GM08714 (cell line): ENCODE measurements around the gene CCDC24.

Experiments used
- H3K4me3 ChIP-seq: fragments of 200-500 bp; sonication (Bioruptor generic); 2 replicates; pipeline ENCODE4 v1.5.1; 2014; ENCODE audit warnings: mild to moderate bottlenecking, low read length, inconsistent platforms
- ZNF274 ChIP-seq: IDR thresholded peaks from 2 replicates; pipeline ENCODE4 v1.6.1; 2012; ENCODE audit warnings: mild to moderate bottlenecking, low read depth, low read length

CCDC24 gene

GRCh38 chr1:43971336-43971980, 19.9 kb upstream of the CCDC24 start:
- no peak overlapping the region for H3K4me3 ChIP-seq
- TF ChIP-seq ZNF274, result no peak

DNA sequence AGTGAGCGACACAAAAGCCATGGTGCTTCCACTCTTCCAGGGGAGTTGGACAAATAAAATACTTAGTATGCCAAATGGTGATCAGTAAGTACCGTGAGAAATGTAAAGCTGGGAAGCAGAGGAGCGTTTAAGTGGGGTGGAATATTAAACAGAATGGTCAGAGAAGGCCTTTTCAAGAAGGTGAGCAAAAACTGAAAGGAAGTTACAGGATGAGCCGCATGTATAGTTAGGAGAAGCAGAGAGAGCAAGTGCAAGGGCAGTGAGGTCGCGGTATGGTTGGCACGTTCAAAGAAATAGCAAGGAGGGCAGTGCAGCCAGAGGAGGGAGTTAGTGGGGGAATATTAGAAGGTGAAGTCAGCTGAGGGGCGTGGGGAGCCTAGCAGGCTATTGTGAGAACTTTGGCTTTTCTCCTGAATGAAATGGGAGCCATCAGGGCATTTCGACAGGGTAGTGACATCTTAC, 17.4 kb upstream of the CCDC24 start:
- peak overlapping the region; percentile 91; the same call in 1 of the 2 replicates for H3K4me3 ChIP-seq
- no peak for TF ChIP-seq ZNF274

- TF ChIP-seq ZNF274, result no peak
- H3K4me3 ChIP-seq, result peak within 1 kb of the TSS; percentile 91
Observed at GRCh38 chr1:43974443-43975248, 16.8 kb upstream of the CCDC24 start, which contains the start of gene ATP6V0B. Gene ATP6V0B (plus strand): TSS chr1:43974960. CDS start chr1:43975041, 81 bp downstream.

DNA sequence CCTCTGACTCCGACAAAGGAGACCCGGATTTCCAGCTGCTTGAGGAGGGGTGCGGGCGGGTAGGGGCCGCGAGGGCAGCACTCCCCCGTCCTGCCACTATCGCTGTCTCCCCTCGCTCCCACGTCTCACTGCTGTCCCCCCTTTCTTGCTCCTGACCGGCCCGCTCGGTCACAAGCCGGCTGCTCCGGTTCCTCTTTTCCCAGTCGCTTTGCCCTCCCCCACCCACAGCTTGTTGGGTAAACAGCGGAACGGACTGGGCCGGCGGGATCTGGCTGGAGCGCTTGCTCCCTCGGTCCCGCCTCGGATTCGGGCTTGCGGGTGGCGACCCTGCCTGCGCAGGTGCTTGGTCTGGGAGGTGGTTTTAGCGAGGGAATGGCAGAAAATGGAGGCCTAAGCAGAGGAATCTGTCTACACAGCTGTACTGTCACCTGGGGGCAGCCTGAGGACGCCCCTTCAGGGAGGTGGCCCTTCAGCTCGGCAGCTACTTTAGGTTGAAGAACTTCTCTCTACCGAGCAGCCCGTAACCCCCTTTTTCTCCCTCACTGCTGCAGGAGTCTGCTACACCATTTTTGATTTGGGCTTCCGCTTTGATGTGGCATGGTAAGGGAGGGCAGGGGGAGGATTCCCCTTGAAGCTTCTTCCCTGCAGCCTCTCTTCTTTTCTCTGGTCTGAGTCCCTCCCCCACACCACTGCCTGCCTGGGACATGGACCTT, 16.0 kb upstream of the CCDC24 start:
- no peak for TF ChIP-seq ZNF274
- peak overlapping the region; percentile 91 for H3K4me3 ChIP-seq

GRCh38 chr1:43976045-43976444, 15.4 kb upstream of the CCDC24 start:
- no peak for TF ChIP-seq ZNF274
- peak overlapping the region; percentile 91; the same call in 1 of the 2 replicates for H3K4me3 ChIP-seq

DNA sequence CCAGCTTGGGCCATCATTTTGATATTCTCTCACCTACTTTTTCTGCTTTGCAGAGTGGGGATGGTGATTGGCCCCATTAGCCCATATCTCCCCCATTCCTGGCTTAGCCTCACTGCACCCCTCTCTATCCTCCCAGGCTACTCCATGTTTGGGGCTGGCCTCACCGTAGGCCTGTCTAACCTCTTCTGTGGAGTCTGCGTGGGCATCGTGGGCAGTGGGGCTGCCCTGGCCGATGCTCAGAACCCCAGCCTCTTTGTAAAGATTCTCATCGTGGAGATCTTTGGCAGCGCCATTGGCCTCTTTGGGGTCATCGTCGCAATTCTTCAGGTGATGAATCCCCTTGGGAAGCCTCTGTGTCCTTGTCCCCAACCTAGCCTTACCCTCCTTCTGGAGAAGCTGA, 14.5 kb upstream of the CCDC24 start:
- H3K4me3 ChIP-seq, result no peak overlapping the region
- no peak for TF ChIP-seq ZNF274

- no peak overlapping the region for H3K4me3 ChIP-seq
- TF ChIP-seq ZNF274, result no peak
Observed at GRCh38 chr1:43977376-43978263, 13.8 kb upstream of the CCDC24 start.

GRCh38 chr1:43978264-43978550, 13.2 kb upstream of the CCDC24 start:
- no peak for TF ChIP-seq ZNF274
- no peak overlapping the region for H3K4me3 ChIP-seq

- no peak for TF ChIP-seq ZNF274
- H3K4me3 ChIP-seq, result peak within 1 kb of the TSS; percentile 74
Observed at GRCh38 chr1:43978551-43979260, 12.7 kb upstream of the CCDC24 start, which contains the start of gene B4GALT2. Gene B4GALT2 (plus strand): TSS chr1:43979210. CDS start chr1:43981161, 1,951 bp downstream.

DNA sequence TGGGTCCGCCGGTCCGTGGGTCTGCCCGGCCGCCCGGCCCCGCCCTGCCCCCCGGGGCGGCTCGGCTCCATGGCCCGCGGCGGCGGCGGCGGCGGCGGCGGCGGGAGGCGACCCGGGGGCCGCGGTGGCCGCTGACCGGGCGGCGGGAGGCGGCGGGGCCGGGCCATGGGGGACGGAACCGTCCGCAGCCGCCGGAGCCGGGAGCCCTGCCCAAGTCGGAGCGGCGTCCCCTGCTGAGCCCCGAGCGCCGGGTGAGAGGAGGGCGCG, 12.2 kb upstream of the CCDC24 start:
- TF ChIP-seq ZNF274, result no peak
- H3K4me3 ChIP-seq, result peak overlapping the region; percentile 62

- H3K4me3 ChIP-seq, result peak overlapping the region; percentile 62
- TF ChIP-seq ZNF274, result no peak
Observed at GRCh38 chr1:43979528-43980254, 11.7 kb upstream of the CCDC24 start.

- peak overlapping the region; percentile 62; the same call in 1 of the 2 replicates for H3K4me3 ChIP-seq
- no peak for TF ChIP-seq ZNF274
Observed at GRCh38 chr1:43980255-43981134, 10.9 kb upstream of the CCDC24 start.
